ENCODE data around the gene C3orf38.
"Not testable (repeated sequence)": the region's sequence is repeated elsewhere in the genome, so short reads cannot be mapped to it uniquely, and the experiment has no call there.

Gene C3orf38

GRCh38 chr3:88149509-88150362 lies at the start of gene C3orf38:
Gene C3orf38, plus strand, starts transcription at chr3:88149959. Its CDS starts 94 bp downstream, at chr3:88150053.
- DNase-seq (ENCODE audit: low read depth), result peak; percentile 97

GRCh38 chr3:88101142-88101541 lies 48.6 kb upstream of the C3orf38 start:
- no peak for DNase-seq (ENCODE audit: low read depth)

GRCh38 chr3:88105325-88105724 lies 44.4 kb upstream of the C3orf38 start:
- peak; percentile 68 for DNase-seq (ENCODE audit: low read depth)

DNA sequence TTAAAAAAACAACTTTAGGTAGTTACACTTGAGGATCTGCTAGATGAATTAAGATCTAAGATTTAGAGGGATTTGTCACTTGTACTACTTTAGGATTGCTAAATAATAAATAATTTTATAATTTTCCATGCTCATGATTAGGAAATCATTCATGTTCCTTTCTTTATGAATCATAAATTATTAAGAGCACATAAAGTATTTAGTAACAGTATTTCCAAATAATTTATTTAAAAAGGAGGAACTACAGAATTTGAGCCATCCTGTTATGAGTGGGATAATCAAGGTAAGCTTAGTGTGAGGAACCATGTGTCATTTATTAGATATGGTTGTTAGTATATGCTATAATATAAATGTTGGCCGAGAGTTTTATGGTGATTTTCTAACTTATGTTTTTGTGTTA lies 37.5 kb upstream of the C3orf38 start:
- no peak for DNase-seq (ENCODE audit: low read depth)

DNA sequence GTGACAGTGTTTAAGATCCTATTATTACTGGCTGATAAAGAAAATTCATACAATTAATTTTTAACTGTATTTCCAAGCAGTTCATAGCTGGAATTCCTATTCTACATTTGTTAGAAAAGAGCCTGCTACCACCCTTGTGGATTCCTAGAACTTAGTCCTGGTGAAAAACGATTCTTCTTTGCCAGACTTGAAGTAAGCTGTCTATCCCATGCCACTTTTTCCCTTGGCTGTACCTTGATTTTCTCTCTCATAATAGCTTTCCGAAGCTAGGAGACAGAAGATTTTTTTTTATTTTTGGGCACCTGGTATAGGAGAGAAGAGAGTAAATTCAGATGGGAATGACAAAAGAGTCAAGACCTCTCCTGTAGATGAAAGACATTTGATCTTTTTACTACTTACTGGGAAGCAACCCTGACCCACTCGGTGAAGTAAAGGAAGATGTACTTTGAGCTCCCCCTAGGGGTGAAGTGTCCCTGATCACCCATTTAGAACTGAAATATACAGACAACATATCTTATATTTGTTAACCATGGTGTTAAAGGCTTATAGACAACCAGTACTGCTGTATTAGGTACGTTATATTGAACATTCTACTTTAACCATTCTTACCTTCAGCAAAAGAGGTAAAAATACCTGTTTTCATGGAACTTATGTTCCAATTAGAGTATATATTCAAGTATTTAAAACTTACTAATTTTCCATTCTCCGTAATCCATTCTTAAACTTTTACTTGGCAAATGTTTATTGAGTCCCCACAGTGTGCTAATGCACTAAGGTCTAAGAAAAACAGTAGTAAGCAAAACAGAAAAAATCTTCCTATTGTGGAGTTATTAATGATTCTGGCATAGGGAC lies 36.2 kb upstream of the C3orf38 start:
- peak; percentile 56 for DNase-seq (ENCODE audit: low read depth)

DNA sequence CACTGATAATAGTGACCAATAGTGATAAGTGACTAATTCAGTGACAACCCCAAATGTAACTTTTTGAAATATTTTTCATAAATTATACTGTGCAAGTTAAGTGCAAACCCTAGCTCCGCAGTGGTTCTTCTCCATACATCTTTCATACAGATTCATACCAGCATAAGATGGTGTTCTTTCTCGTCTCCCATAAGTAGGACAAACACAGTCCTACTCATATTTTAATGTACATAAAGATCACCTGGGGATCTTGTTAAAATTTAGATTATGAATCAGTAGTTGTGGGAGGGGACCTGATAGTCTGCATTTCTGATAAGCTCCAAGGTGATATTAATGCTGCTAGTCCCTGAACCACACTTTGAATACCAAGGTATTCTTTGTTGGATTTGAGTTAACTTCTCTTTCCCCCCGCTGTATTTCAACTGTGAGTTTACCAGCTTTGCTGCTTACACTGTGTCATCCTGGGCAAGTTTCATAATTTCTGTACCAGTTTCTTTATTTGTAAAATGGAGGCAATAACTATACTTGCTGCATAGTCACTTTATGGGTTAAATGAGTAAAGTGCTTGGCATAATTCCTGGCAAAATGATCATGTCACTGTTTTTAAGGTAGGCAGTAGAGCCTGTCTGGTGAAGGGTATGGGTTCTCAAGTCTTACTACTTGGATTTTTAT lies 34.7 kb upstream of the C3orf38 start:
- no peak for DNase-seq (ENCODE audit: low read depth)

DNA sequence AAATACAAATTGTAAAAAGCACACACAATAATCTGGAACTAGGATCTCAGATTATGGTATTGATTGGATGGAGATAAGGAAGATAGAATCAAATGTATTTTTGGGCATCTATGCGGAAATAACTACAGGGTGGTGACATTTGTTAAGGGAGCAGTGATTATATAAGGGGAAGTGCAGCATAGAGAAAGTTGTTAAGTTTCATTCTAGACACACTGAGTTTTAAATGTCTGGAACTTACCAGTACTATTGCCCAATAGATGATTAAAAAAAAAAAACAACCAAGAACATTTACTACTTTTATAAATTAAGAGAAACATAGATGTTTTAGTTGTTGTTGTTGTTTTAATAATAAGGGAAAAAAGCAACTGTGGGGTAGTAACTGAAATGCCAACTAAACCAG lies 32.1 kb upstream of the C3orf38 start:
- no peak for DNase-seq (ENCODE audit: low read depth)

DNA sequence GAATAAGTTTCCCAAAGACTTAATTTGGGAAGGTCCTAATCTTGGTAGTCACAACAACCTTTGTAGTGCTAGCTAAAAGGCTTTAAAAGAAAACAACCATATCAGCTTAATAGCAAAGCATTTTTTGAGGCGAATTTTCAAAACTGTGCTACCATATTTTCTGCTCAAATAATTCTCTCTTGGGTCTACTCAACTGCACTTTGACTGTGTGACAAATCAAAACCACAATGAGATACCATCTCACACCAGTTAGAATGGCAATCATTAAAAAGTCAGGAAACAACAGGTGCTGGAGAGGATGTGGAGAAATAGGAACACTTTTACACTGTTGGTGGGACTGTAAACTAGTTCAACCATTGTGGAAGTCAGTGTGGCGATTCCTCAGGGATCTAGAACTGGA lies 31.2 kb upstream of the C3orf38 start:
- not testable (repeated sequence) for DNase-seq (ENCODE audit: low read depth)

GRCh38 chr3:88123526-88123925 lies 26.2 kb upstream of the C3orf38 start:
- DNase-seq (ENCODE audit: low read depth), result no peak

- DNase-seq (ENCODE audit: low read depth), result no peak
Observed at GRCh38 chr3:88131695-88132094, 18.1 kb upstream of the C3orf38 start.

GRCh38 chr3:88132894-88133293 lies 16.9 kb upstream of the C3orf38 start:
- no peak for DNase-seq (ENCODE audit: low read depth)

DNA sequence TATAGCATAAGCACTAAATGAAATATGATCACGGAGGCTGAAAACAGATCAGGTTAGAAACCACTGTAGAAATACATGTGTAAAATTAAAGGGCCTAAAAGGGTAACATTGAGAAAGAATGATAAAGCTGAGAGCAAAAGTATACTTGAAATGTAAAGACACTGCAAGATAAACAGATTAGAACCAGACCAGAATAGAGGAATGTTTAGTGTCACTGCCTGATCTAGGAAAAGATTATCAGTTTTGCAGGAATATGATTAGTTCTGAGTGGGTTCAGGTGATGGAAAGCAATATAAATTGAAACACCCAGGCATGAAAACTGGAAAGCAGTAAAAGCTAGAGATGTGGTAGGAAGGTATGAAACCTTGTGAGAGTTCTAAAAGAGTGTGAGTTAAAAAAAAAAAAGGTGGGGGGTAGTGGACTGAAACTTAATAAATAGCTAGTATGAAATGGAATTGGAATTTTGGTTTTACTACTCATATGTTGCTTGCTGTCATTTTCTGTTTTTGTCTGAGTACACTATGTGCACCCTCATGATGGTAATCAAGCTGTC lies 16.0 kb upstream of the C3orf38 start:
- no peak for DNase-seq (ENCODE audit: low read depth)

- DNase-seq (ENCODE audit: low read depth), result no peak
Observed at GRCh38 chr3:88137836-88138235, 11.9 kb upstream of the C3orf38 start.

DNA sequence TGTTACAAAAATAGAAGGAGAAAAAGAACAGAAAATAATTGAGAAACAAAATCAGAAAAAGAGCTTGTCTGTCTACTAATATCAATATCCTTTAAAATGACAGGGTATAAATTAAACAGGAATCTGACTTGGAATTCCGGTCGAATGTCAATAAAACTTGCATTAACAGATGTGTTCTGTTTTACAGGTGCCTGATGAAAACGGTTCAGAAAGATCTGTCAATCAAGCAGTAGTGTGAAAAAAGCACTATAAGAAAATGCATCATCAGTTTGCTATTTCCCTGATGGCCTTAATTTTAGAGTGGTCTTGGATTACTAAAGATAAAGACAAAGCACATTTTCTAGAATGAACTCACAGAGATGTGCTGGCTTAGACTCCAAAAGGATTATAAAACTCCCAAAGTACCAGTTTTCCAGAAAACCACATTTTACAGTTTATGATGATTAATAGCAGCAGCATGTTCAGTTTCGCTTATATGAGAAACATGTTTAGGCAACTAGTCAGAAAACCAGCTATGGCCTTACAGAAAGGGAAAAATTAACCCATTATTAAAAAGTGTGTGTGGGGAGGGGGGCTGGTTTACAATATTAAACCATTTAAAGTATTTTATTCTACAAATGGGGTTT lies 8.2 kb upstream of the C3orf38 start:
- DNase-seq (ENCODE audit: low read depth), result peak; percentile 77

- DNase-seq (ENCODE audit: low read depth), result no peak
Observed at GRCh38 chr3:88142094-88142624, 7.6 kb upstream of the C3orf38 start.

GRCh38 chr3:88147261-88147660 lies 2.5 kb upstream of the C3orf38 start:
- DNase-seq (ENCODE audit: low read depth), result no peak

- no peak for DNase-seq (ENCODE audit: low read depth)
Observed at GRCh38 chr3:88148651-88149050, 1.1 kb upstream of the C3orf38 start.

- DNase-seq (ENCODE audit: low read depth), result peak; percentile 54
Observed at GRCh38 chr3:88149101-88149508, 654 bp upstream of the C3orf38 start.

GRCh38 chr3:88150371-88150770 lies 612 bp downstream of the C3orf38 start:
- DNase-seq (ENCODE audit: low read depth), result no peak

GRCh38 chr3:88150806-88151205 lies 1.0 kb downstream of the C3orf38 start:
- DNase-seq (ENCODE audit: low read depth), result no peak

GRCh38 chr3:88151358-88151757 lies 1.6 kb downstream of the C3orf38 start:
- DNase-seq (ENCODE audit: low read depth), result no peak
